Measurements from ENCODE around the gene CRNKL1.

Gene CRNKL1

DNA sequence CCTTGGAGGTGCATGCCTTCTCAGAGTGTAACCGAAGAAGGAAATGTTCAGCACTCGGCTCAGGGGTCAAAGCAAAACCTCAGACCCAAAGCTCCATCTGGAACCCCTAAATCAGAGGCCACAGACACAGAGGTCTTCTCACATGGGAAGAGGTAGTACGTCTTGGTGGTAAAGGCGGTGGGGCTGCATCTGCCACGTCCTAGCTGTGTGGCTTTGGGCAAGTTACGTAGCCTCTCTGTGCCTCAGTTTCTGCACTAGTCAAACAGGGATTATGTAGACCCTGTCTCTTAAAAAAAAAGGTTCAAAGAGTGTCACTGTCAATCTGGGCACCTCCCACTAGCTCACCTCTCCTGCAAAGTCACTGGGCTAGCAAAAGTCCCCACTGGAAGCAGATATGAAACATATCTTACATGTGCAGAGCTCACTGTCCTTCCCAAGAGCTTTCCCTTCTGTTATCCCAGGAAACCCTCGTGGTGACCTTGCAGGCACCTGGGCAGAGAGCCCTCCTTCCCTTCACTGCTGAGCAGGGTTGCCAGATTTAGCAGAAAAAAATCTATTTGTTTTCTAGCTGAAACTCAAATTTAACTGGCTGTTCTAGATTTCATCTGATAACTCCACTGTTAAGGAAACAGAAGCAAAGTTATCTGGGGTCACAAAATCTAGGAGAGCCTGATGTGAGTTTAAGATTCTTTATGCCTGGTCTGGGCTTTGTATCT, 53.1 kb downstream of the CRNKL1 start:
- Histone ChIP-seq H3K9ac (ENCODE audit: low read depth, low read length, poor library complexity) (no peak overlapping the region), H3K14ac (ENCODE audit: low read length) (no peak overlapping the region), H3K4ac (ENCODE audit: low read length) (no peak overlapping the region), H2BK5ac (ENCODE audit: low read length) (no peak overlapping the region), H2BK120ac (ENCODE audit: low read depth, low read length) (no peak overlapping the region), H2BK12ac (ENCODE audit: low read length) (no peak overlapping the region), H3K23ac (ENCODE audit: low read depth, low read length, poor library complexity) (no peak overlapping the region), H3K27me3 (ENCODE audit: control insufficient read depth in 3 of 3, insufficient read depth in 3 of 3, low read depth in 1 of 3, low read length in 3 of 3) (no peaks in the 10 kb centered on the region), H3K79me1 (ENCODE audit: low read depth, low read length) (no peaks in the 10 kb centered on the region), H3K4me3 (ENCODE audit: low read length in 2 of 2) (no peak overlapping the region), H4K91ac (ENCODE audit: low read depth, low read length, poor library complexity) (no peak overlapping the region), H3K4me1 (ENCODE audit: control insufficient read depth in 2 of 2, insufficient read depth in 1 of 2, low read depth in 1 of 2, low read length in 2 of 2) (peaks cover 0 to 3% of the 10 kb centered on the region in 2 donors), H2BK15ac (ENCODE audit: low read length) (no peak overlapping the region), H2AFZ (ENCODE audit: low read length) (no peak overlapping the region), H3K9me3 (replicated peaks in 1 of 2; ENCODE audit: control insufficient read depth in 2 of 2, insufficient read depth in 1 of 2, low read depth in 1 of 2, low read length in 2 of 2) (no peaks in the 10 kb centered on the region), H3K36me3 (replicated peaks in 1 of 2; ENCODE audit: control insufficient read depth in 2 of 2, insufficient read depth in 2 of 2, low read length in 2 of 2) (peaks cover 0 to 7% of the 10 kb centered on the region in 2 donors), H3K27ac (replicated peaks; ENCODE audit: low read length) (no peak overlapping the region), H3K4me2 (ENCODE audit: insufficient read depth, low read length, poor library complexity, severe bottlenecking) (no peak overlapping the region), H4K8ac (ENCODE audit: low read depth, low read length) (no peak overlapping the region), H3K18ac (ENCODE audit: low read length) (no peak overlapping the region), H2AK5ac (ENCODE audit: low read depth, low read length) (no peak overlapping the region)
- no CpG with 5 or more reads among the region's 7 CpGs for WGBS, 2 donors (ENCODE audit: extremely low coverage in 2 of 2, insufficient read length in 2 of 2, insufficient replicate concordance in 1 of 2)
- no peak for DNase-seq (ENCODE audit: low spot score)

DNA sequence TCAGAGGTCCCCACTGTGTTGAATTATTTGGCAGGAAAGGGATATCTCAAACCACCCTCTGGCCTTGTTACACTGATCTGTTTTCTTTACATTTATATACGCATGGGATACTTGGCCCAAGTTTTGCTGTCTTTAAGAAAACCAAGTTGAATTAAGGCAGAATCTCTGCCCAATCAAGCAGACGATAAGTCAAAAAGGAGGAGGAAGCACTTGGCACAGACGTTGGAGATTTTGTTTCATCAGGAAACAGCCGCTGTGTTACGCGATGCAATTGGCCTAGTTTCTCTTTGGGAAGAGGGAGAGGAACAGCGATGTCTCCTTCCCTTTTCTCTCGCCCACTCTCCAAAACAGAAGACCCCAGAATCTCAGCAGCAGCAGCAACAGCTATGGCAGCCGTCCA, 55.3 kb downstream of the CRNKL1 start:
- peaks cover 10% of the 10 kb centered on the region in 2 donors for H3K4me1 ChIP-seq (ENCODE audit: control insufficient read depth in 2 of 2, insufficient read depth in 1 of 2, low read depth in 1 of 2, low read length in 2 of 2)
- no CpG with 5 or more reads among the region's 9 CpGs for WGBS, 2 donors (ENCODE audit: extremely low coverage in 2 of 2, insufficient read length in 2 of 2, insufficient replicate concordance in 1 of 2)
- no peak overlapping the region for H2AK5ac ChIP-seq (ENCODE audit: low read depth, low read length)

GRCh38 chr20:19996222-19996621, 56.0 kb downstream of the CRNKL1 start:
- H3K23ac ChIP-seq (ENCODE audit: low read depth, low read length, poor library complexity), result no peak overlapping the region
- DNase-seq (ENCODE audit: low spot score), result no peak
- H3K79me1 ChIP-seq (ENCODE audit: low read depth, low read length), result no peaks in the 10 kb centered on the region
- H3K14ac ChIP-seq (ENCODE audit: low read length), result no peak overlapping the region
- no peak overlapping the region for H3K9ac ChIP-seq (ENCODE audit: low read depth, low read length, poor library complexity)
- no peak overlapping the region for H3K18ac ChIP-seq (ENCODE audit: low read length)
- H3K4ac ChIP-seq (ENCODE audit: low read length), result no peak overlapping the region
- H2AK5ac ChIP-seq (ENCODE audit: low read depth, low read length), result no peak overlapping the region
- no peak overlapping the region for H4K8ac ChIP-seq (ENCODE audit: low read depth, low read length)
- no peak overlapping the region for H3K4me2 ChIP-seq (ENCODE audit: insufficient read depth, low read length, poor library complexity, severe bottlenecking)
- no peak overlapping the region for H2BK12ac ChIP-seq (ENCODE audit: low read length)
- peaks cover 10 to 11% of the 10 kb centered on the region in 2 donors for H3K4me1 ChIP-seq (ENCODE audit: control insufficient read depth in 2 of 2, insufficient read depth in 1 of 2, low read depth in 1 of 2, low read length in 2 of 2)
- H2BK120ac ChIP-seq (ENCODE audit: low read depth, low read length), result no peak overlapping the region
- no peaks in the 10 kb centered on the region for H3K27me3 ChIP-seq (ENCODE audit: control insufficient read depth in 3 of 3, insufficient read depth in 3 of 3, low read depth in 1 of 3, low read length in 3 of 3)
- no CpG with 5 or more reads among the region's 8 CpGs for WGBS, 2 donors (ENCODE audit: extremely low coverage in 2 of 2, insufficient read length in 2 of 2, insufficient replicate concordance in 1 of 2)
- no peak overlapping the region for H3K27ac ChIP-seq (replicated peaks; ENCODE audit: low read length)
- peaks cover 0 to 7% of the 10 kb centered on the region in 2 donors for H3K36me3 ChIP-seq (replicated peaks in 1 of 2; ENCODE audit: control insufficient read depth in 2 of 2, insufficient read depth in 2 of 2, low read length in 2 of 2)
- H2AFZ ChIP-seq (ENCODE audit: low read length), result no peak overlapping the region
- no peak overlapping the region for H2BK15ac ChIP-seq (ENCODE audit: low read length)
- no peak overlapping the region for H3K4me3 ChIP-seq (ENCODE audit: low read length in 2 of 2)
- H3K9me3 ChIP-seq (replicated peaks in 1 of 2; ENCODE audit: control insufficient read depth in 2 of 2, insufficient read depth in 1 of 2, low read depth in 1 of 2, low read length in 2 of 2), result no peaks in the 10 kb centered on the region
- H4K91ac ChIP-seq (ENCODE audit: low read depth, low read length, poor library complexity), result no peak overlapping the region
- H2BK5ac ChIP-seq (ENCODE audit: low read length), result no peak overlapping the region

More for the DNA sequence above, 55.3 kb downstream of the CRNKL1 start:
- Histone ChIP-seq H2AFZ (ENCODE audit: low read length) (no peak overlapping the region), H3K18ac (ENCODE audit: low read length) (no peak overlapping the region), H2BK120ac (ENCODE audit: low read depth, low read length) (no peak overlapping the region), H3K4me2 (ENCODE audit: insufficient read depth, low read length, poor library complexity, severe bottlenecking) (no peak overlapping the region), H4K91ac (ENCODE audit: low read depth, low read length, poor library complexity) (no peak overlapping the region), H3K4ac (ENCODE audit: low read length) (no peak overlapping the region), H3K36me3 (replicated peaks in 1 of 2; ENCODE audit: control insufficient read depth in 2 of 2, insufficient read depth in 2 of 2, low read length in 2 of 2) (peaks cover 0 to 7% of the 10 kb centered on the region in 2 donors), H3K27me3 (ENCODE audit: control insufficient read depth in 3 of 3, insufficient read depth in 3 of 3, low read depth in 1 of 3, low read length in 3 of 3) (no peaks in the 10 kb centered on the region), H3K14ac (ENCODE audit: low read length) (no peak overlapping the region), H4K8ac (ENCODE audit: low read depth, low read length) (no peak overlapping the region), H3K9ac (ENCODE audit: low read depth, low read length, poor library complexity) (no peak overlapping the region), H2BK12ac (ENCODE audit: low read length) (no peak overlapping the region), H2BK5ac (ENCODE audit: low read length) (no peak overlapping the region), H3K9me3 (replicated peaks in 1 of 2; ENCODE audit: control insufficient read depth in 2 of 2, insufficient read depth in 1 of 2, low read depth in 1 of 2, low read length in 2 of 2) (no peaks in the 10 kb centered on the region), H3K23ac (ENCODE audit: low read depth, low read length, poor library complexity) (no peak overlapping the region), H3K79me1 (ENCODE audit: low read depth, low read length) (no peaks in the 10 kb centered on the region), H3K4me3 (ENCODE audit: low read length in 2 of 2) (no peak overlapping the region), H2BK15ac (ENCODE audit: low read length) (no peak overlapping the region), H3K27ac (replicated peaks; ENCODE audit: low read length) (no peak overlapping the region)
- DNase-seq (ENCODE audit: low spot score), result no peak

DNA sequence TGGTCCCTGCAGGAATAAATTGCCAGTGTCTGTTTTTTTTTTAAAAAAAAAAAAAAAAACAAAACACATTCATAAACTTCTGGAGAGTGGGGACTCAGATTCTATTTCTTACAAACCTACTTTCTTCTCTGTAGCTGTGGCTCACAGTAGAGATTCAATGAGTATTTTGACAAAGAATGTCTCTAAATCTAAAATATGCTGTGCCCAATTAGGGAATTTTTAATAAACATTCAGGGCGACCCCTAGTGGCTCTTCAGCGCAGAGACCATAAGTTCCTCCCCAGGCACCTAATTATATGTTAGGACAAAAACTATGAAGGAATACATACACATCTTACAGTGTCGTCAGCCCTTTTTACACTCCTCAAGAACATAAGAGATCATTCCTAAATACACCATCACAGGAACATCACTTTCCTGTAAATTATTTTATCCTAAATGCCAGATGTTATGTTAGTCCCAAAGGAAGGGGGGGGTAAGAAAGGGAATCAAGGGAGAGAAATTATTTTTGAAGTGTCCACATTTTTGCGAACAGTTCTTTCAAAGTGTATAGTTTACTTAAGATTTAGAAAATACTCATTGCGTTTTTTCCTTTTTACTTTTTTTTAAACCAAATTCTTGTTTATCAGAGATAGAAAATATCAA, 56.9 kb downstream of the CRNKL1 start:
- H3K27ac ChIP-seq (replicated peaks; ENCODE audit: low read length), result no peak overlapping the region
- H2BK5ac ChIP-seq (ENCODE audit: low read length), result no peak overlapping the region
- no peak overlapping the region for H4K91ac ChIP-seq (ENCODE audit: low read depth, low read length, poor library complexity)
- peaks cover 16 to 17% of the 10 kb centered on the region in 2 donors for H3K4me1 ChIP-seq (ENCODE audit: control insufficient read depth in 2 of 2, insufficient read depth in 1 of 2, low read depth in 1 of 2, low read length in 2 of 2)
- no peak for DNase-seq (ENCODE audit: low spot score)
- H2BK12ac ChIP-seq (ENCODE audit: low read length), result no peak overlapping the region
- H3K23ac ChIP-seq (ENCODE audit: low read depth, low read length, poor library complexity), result no peak overlapping the region
- no peak overlapping the region for H3K9ac ChIP-seq (ENCODE audit: low read depth, low read length, poor library complexity)
- no peak overlapping the region for H2BK120ac ChIP-seq (ENCODE audit: low read depth, low read length)
- no peaks in the 10 kb centered on the region for H3K79me1 ChIP-seq (ENCODE audit: low read depth, low read length)
- no peak overlapping the region for H3K4me3 ChIP-seq (ENCODE audit: low read length in 2 of 2)
- no peak overlapping the region for H4K8ac ChIP-seq (ENCODE audit: low read depth, low read length)
- no peak overlapping the region for H2BK15ac ChIP-seq (ENCODE audit: low read length)
- H3K9me3 ChIP-seq (replicated peaks in 1 of 2; ENCODE audit: control insufficient read depth in 2 of 2, insufficient read depth in 1 of 2, low read depth in 1 of 2, low read length in 2 of 2), result no peaks in the 10 kb centered on the region
- no CpG with 5 or more reads among the region's 5 CpGs for WGBS, 2 donors (ENCODE audit: extremely low coverage in 2 of 2, insufficient read length in 2 of 2, insufficient replicate concordance in 1 of 2)
- no peak overlapping the region for H3K18ac ChIP-seq (ENCODE audit: low read length)
- no peaks in the 10 kb centered on the region for H3K27me3 ChIP-seq (ENCODE audit: control insufficient read depth in 3 of 3, insufficient read depth in 3 of 3, low read depth in 1 of 3, low read length in 3 of 3)
- no peak overlapping the region for H2AK5ac ChIP-seq (ENCODE audit: low read depth, low read length)
- H2AFZ ChIP-seq (ENCODE audit: low read length), result no peak overlapping the region
- H3K14ac ChIP-seq (ENCODE audit: low read length), result no peak overlapping the region
- H3K36me3 ChIP-seq (replicated peaks in 1 of 2; ENCODE audit: control insufficient read depth in 2 of 2, insufficient read depth in 2 of 2, low read length in 2 of 2), result no peaks in the 10 kb centered on the region
- no peak overlapping the region for H3K4ac ChIP-seq (ENCODE audit: low read length)
- H3K4me2 ChIP-seq (ENCODE audit: insufficient read depth, low read length, poor library complexity, severe bottlenecking), result no peak overlapping the region

Data from neuronal stem cell (in vitro differentiated cells).